ENCODE data around the gene TROAP.

TROAP gene

DNA sequence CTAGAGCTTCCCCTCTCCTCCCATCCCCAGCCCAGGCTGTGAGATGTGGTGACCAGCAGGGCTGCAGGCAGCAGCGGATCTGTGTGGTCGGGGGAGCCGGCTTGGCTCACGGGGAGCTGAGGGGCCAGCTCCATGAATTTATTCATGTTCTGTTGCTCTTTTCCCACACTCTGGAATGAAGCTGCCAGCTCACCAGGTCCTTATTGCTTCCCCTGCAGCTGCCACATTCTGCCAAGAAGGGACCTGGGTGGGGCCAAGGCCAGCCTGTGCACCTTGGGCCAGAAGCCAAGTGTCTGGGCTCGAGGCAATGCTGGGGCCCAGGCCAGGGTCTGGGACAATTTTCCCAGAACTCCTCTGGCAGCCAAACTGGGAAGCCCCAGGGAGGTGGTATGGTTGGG, 16.4 kb downstream of the TROAP start:
- DNase-seq (ENCODE audit: low spot score), result no peak
- TF ChIP-seq, protein P1, sequence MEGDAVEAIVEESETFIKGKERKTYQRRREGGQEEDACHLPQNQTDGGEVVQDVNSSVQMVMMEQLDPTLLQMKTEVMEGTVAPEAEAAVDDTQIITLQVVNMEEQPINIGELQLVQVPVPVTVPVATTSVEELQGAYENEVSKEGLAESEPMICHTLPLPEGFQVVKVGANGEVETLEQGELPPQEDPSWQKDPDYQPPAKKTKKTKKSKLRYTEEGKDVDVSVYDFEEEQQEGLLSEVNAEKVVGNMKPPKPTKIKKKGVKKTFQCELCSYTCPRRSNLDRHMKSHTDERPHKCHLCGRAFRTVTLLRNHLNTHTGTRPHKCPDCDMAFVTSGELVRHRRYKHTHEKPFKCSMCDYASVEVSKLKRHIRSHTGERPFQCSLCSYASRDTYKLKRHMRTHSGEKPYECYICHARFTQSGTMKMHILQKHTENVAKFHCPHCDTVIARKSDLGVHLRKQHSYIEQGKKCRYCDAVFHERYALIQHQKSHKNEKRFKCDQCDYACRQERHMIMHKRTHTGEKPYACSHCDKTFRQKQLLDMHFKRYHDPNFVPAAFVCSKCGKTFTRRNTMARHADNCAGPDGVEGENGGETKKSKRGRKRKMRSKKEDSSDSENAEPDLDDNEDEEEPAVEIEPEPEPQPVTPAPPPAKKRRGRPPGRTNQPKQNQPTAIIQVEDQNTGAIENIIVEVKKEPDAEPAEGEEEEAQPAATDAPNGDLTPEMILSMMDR (IDR thresholded peaks at IDR 0.05; ENCODE audit: extremely low read depth, missing control alignments), result no peak

- no peak for DNase-seq (ENCODE audit: low spot score)
- TF ChIP-seq, protein P1 (IDR thresholded peaks at IDR 0.05; ENCODE audit: extremely low read depth, missing control alignments), result no peak
Measured at GRCh38 chr12:49340095-49340870, 17.2 kb downstream of the TROAP start.

DNA sequence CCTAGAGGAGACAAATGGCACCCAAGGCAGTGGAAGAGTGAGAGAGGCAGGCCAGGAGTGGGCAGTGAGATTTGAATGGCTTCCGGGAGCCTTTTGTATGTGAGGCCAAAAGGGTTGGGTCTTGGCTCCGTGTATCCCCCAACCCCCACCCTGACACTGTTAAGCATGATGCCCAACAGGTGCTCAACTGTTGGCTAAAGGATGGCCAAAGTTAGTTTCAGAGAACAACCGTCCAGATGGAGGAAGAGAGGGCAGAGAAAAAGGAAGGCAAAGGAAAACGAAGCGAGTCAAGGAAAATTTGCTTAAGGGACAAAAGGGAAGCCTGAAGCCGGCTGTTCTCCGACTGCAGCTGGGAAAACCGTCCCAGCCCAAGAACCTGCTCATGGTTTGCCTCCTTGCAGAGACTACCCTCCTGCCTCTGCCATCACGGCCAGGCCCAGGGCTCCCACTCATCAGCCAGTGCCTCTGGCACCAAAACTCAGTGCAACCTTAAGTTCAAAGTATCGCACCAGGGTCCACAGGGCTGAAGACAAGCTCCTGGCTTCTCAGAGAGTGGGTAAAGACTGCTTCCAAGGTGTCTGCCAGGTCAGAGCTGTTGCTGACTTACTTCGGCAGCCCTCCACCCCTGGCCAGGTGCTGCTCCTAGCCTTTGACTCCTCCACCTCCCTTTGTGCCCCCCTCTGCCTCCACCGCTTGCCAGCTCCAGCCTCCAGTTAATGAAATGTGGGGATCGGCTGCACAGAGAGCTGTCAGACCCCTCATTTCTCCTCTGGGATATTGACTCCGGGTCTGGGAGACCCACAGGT, 18.1 kb downstream of the TROAP start:
- DNase-seq (ENCODE audit: low spot score), result no peak
- TF ChIP-seq, protein P1 (IDR thresholded peaks at IDR 0.05; ENCODE audit: extremely low read depth, missing control alignments), result no peak

- TF ChIP-seq, protein P1 (IDR thresholded peaks at IDR 0.05; ENCODE audit: extremely low read depth, missing control alignments), result no peak
- DNase-seq (ENCODE audit: low spot score), result no peak
Measured at GRCh38 chr12:49341777-49342065, 18.7 kb downstream of the TROAP start.

DNA sequence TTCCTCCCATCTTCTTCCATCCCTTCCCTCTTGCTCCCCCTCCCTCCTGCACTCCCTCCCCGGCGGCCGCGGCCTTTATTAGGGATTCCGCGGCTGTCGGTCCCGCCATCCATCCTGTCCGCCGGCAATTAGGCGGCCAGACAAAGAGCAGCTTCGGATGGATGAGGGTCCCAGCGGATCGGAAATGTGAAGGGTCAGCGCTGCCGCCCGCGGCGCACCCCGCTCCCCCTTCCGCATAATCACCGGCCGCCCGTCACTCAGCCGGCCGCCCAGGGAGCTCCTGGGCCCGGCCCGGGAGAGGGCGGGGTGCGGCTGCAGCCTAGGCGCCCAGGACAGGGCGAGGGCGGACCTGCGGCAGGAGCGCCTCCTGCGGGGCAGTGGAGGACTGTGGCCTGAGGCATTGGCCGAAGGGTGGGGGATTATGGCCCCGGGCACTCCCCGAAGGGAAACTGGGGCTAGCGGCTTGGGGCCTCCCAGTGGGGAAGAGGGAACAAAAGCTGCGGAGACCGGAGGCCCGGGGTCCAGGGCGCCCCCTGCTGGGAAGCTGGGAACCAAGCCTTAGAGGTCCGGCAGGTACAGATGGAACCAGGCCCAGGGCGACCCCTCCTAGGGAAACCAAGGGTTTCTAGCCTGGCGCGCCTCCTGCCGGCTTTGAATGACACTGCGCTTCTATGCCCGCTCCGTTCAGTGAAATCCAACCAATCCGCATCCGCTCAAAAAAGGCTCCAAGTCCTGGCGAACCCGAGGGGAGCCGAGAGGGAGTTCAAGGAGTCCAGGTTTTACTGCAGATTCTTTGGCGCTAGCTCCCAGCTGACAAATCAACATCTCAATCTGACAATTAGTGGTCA, 19.2 kb downstream of the TROAP start:
- DNase-seq (ENCODE audit: low spot score), result peak; percentile 93
- TF ChIP-seq, protein P1 (IDR thresholded peaks at IDR 0.05; ENCODE audit: extremely low read depth, missing control alignments), result peak; percentile 64

DNA sequence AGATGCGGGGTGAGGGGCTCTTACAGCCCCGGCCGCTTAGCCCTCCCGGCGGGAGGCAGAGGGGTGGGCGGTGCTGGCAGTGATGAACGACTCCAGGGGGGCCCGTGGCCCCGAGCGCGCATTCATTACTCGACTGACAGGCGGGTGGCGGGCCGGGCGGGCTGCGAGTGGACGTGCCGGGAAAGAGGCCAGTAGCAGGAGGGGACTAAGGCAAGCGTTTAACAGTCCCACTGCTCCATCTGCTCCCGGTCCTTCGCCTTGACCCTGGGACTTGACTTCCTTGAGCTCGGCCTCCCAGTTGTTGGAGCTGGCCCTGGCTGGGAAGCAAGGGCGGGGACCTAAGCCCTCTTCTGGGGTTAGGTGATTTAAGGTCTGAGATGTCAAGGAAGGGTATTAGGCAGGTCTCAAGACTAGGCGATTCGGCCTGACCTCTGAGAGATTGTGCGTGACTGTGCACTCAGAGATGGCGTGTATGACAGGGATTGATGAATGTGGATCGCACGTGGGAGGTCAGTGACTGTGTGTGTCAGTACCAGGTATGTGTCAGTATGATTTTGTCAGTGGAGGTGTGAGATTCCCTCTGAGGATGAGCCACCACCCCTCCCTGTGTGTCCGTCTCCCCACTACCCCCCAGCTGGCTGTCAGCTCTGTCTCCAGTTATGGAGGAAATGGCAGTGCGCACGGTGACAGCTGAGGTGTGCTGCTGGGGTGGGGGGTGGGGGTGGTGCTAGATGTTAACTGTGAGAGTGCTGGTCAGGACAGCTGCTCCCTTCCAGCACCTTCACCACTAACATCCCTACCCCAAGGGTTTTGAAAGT, 20.1 kb downstream of the TROAP start:
- TF ChIP-seq, protein P1 (IDR thresholded peaks at IDR 0.05; ENCODE audit: extremely low read depth, missing control alignments), result no peak
- DNase-seq (ENCODE audit: low spot score), result peak; percentile 54
